H9 (cell line): Measurements from ENCODE around the gene KCTD16. TPM values are rescaled to one million over a fixed set of nuclear protein-coding genes. Genes with fewer than 3 reads are reported as not detected.

Experiments
- DNase-seq: peaks from one replicate; pipeline ENCODE4 v3.0.0-alpha.2; 2017
- H2AFZ ChIP-seq: one replicate; pipeline ENCODE4 v1.6.1; 2013; ENCODE audit warnings: mild to moderate bottlenecking, low read length, control low read depth, moderate library complexity
- H2AK5ac ChIP-seq: 2 replicates; pipeline ENCODE4 v1.6.1; 2013; ENCODE audit warnings: low read length, control low read depth, mixed read lengths; ENCODE audit not compliant: insufficient read length
- H2BK120ac ChIP-seq: one replicate; pipeline ENCODE4 v1.6.1; 2013; ENCODE audit warnings: low read depth, mild to moderate bottlenecking, low read length, control low read depth, inconsistent platforms; ENCODE audit not compliant: poor library complexity, severe bottlenecking
- H2BK12ac ChIP-seq: 2 replicates; pipeline ENCODE4 v1.6.1; 2013; ENCODE audit warnings: low read length, control low read depth, mixed read lengths, low read depth; ENCODE audit not compliant: insufficient read length
- H2BK15ac ChIP-seq: 2 replicates; pipeline ENCODE4 v1.6.1; 2013; ENCODE audit warnings: low read depth, low read length, control low read depth
- H2BK20ac ChIP-seq: one replicate; pipeline ENCODE4 v1.6.1; 2013; ENCODE audit warnings: low read depth, mild to moderate bottlenecking, low read length, control low read depth, inconsistent platforms; ENCODE audit not compliant: poor library complexity, severe bottlenecking
- H2BK5ac ChIP-seq: 2 replicates; pipeline ENCODE4 v1.6.1; 2013; ENCODE audit warnings: low read length, control low read depth, mixed read lengths; ENCODE audit not compliant: insufficient read length
- H3K14ac ChIP-seq: 2 replicates; pipeline ENCODE4 v1.6.1; 2013; ENCODE audit warnings: low read length, control low read depth; ENCODE audit not compliant: insufficient read depth
- H3K18ac ChIP-seq: 2 replicates; pipeline ENCODE4 v1.6.1; 2013; ENCODE audit warnings: low read depth, mild to moderate bottlenecking, mixed read lengths, low read length, control low read depth; ENCODE audit not compliant: insufficient read length
- H3K23ac ChIP-seq: 2 replicates; pipeline ENCODE4 v1.6.1; 2013; ENCODE audit warnings: low read length, control low read depth, mixed read lengths, low read depth; ENCODE audit not compliant: insufficient read length
- H3K23me2 ChIP-seq: 2 replicates; pipeline ENCODE4 v1.6.1; 2013; ENCODE audit warnings: low read depth, mild to moderate bottlenecking, mixed read lengths, low read length, control low read depth; ENCODE audit not compliant: insufficient read length, poor library complexity, severe bottlenecking
- H3K27ac ChIP-seq: 2 replicates; pipeline ENCODE4 v1.5.1; 2013; ENCODE audit warnings: low read length, control low read depth, mixed read lengths, low read depth; ENCODE audit not compliant: insufficient read length
- H3K27me3 ChIP-seq: 2 replicates; pipeline ENCODE4 v1.6.1; 2013; ENCODE audit warnings: low read length, control low read depth, inconsistent platforms; ENCODE audit not compliant: insufficient read depth
- H3K4ac ChIP-seq: 2 replicates; pipeline ENCODE4 v1.6.1; 2013; ENCODE audit warnings: low read depth, mild to moderate bottlenecking, control low read depth, inconsistent platforms, low read length, moderate library complexity
- H3K4me1 ChIP-seq: 2 replicates; pipeline ENCODE4 v1.6.1; 2013; ENCODE audit warnings: low read length, control low read depth, inconsistent platforms; ENCODE audit not compliant: insufficient read depth
- H3K4me2 ChIP-seq: 2 replicates; pipeline ENCODE4 v1.6.1; 2013; ENCODE audit warnings: low read length, control low read depth, mixed read lengths; ENCODE audit not compliant: insufficient read length, insufficient read depth
- H3K56ac ChIP-seq: 2 replicates; pipeline ENCODE4 v1.6.1; 2013; ENCODE audit warnings: low read depth, mild to moderate bottlenecking, mixed read lengths, low read length, control low read depth; ENCODE audit not compliant: insufficient read length
- H3K79me1 ChIP-seq: 2 replicates; pipeline ENCODE4 v1.6.1; 2013; ENCODE audit warnings: low read depth, mild to moderate bottlenecking, moderate library complexity, low read length, control low read depth, inconsistent platforms; ENCODE audit not compliant: insufficient read depth, poor library complexity, severe bottlenecking
- H3K79me2 ChIP-seq: 2 replicates; pipeline ENCODE4 v1.6.1; 2013; ENCODE audit warnings: low read length, control low read depth, inconsistent platforms; ENCODE audit not compliant: insufficient read depth
- H3K9ac ChIP-seq: 2 replicates; pipeline ENCODE4 v1.6.1; 2013; ENCODE audit warnings: low read length, control low read depth, mixed read lengths; ENCODE audit not compliant: insufficient read length; ENCODE audit errors: extremely low read depth
- H3K9me3 ChIP-seq: one replicate; pipeline ENCODE4 v1.6.1; 2013; ENCODE audit warnings: low read depth, low read length, inconsistent platforms; ENCODE audit not compliant: control insufficient read depth
- H3T11ph ChIP-seq: one replicate; pipeline ENCODE4 v1.6.1; 2013; ENCODE audit warnings: mild to moderate bottlenecking, low read length, control low read depth, inconsistent platforms
- H4K20me1 ChIP-seq: one replicate; pipeline ENCODE4 v1.6.1; 2013; ENCODE audit not compliant: control insufficient read depth, insufficient read length, insufficient read depth
- H4K5ac ChIP-seq: 2 replicates; pipeline ENCODE4 v1.6.1; 2013; ENCODE audit warnings: low read depth, mild to moderate bottlenecking, mixed read lengths, low read length, control low read depth; ENCODE audit not compliant: insufficient read length
- H4K8ac ChIP-seq: replicated peaks from 2 replicates; pipeline ENCODE4 v1.6.1; 2013; ENCODE audit warnings: low read length, control low read depth, mixed read lengths, low read depth; ENCODE audit not compliant: insufficient read length
- H4K91ac ChIP-seq: 2 replicates; pipeline ENCODE4 v1.6.1; 2013; ENCODE audit warnings: low read depth, mild to moderate bottlenecking, moderate library complexity, mixed read lengths, low read length, control low read depth; ENCODE audit not compliant: insufficient read length
- H3K27ac Mint-ChIP-seq, 3 experiments: 2 replicates in 2 of 3; 3 replicates in 1 of 3; pipeline ENCODE4 v1.8.0; 2020 to 2021; ENCODE audit warnings: mixed read lengths in 3 of 3, mild to moderate bottlenecking in 1 of 3, moderate library complexity in 1 of 3
- H3K27me3 Mint-ChIP-seq: 2 replicates; pipeline ENCODE4 v1.8.0; 2021; ENCODE audit warnings: low read depth, mild to moderate bottlenecking, moderate library complexity, mixed read lengths
- H3K36me3 Mint-ChIP-seq, 3 experiments: 2 replicates in 2 of 3; 3 replicates in 1 of 3; pipeline ENCODE4 v1.8.0; 2020 to 2021; ENCODE audit warnings: low read depth in 3 of 3, mixed read lengths in 3 of 3; ENCODE audit not compliant: insufficient read depth in 1 of 3
- H3K4me1 Mint-ChIP-seq, 2 experiments: 2 replicates each; pipeline ENCODE4 v1.8.0; 2020; ENCODE audit warnings: mixed read lengths in 2 of 2
- H3K4me3 Mint-ChIP-seq, 2 experiments: 2 replicates in 1 of 2; 3 replicates in 1 of 2; pipeline ENCODE4 v1.8.0; 2020 to 2021; ENCODE audit warnings: mild to moderate bottlenecking in 2 of 2, mixed read lengths in 2 of 2, moderate library complexity in 1 of 2
- H3K9me3 Mint-ChIP-seq, 2 experiments: 2 replicates in 1 of 2; 3 replicates in 1 of 2; pipeline ENCODE4 v1.8.0; 2020; ENCODE audit warnings: mild to moderate bottlenecking in 2 of 2, mixed read lengths in 2 of 2, moderate library complexity in 1 of 2
- CTCF ChIP-seq: fragments of 200-600 bp; sonication (generic); conservative IDR thresholded peaks from 3 replicates; pipeline ENCODE4 v1.8.0; 2021; ENCODE audit warnings: antibody characterized with exemption, mild to moderate bottlenecking
- WGBS: extraction: QIAGEN DNeasy Blood & Tissue Kit; methylation state at CpG from one replicate; pipeline ENCODE4 v1.1.7; 2013; ENCODE audit warnings: missing lambda C conversion rate, low lambda C conversion rate, mixed read lengths; ENCODE audit not compliant: insufficient read length; ENCODE audit errors: extremely low coverage; 5-methylcytosine and 5-hydroxymethylcytosine counted together
- total RNA-seq: library from RNA; stranded (reverse); gene quantifications from 2 replicates; pipeline ENCODE4 v1.2.1, GENCODE V29; 2021

Gene KCTD16
- total RNA-seq, 1 experiment from 2014 or later: 0.09 TPM

DNA sequence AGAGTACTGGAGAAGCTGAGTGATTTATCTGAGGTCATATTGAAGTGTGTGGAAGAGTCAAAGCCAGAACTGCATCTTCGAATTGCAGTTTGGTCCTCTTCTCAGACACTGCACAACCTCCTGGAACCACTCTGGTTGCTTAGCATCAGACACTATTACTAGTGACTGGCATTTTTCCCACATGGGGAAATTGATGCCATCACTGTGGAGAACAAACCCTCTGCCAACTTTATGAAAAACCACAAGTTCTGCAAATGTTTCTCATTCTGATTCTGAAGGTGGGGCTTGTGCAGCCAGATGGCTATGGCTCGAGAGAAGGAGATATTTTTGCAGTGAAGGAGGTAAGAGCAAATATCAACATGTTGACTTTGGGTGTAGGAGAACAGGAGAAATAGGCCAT, 67.2 kb downstream of the KCTD16 start:
- no peak overlapping the region for H2AK5ac ChIP-seq
- H2BK120ac ChIP-seq: no peak overlapping the region
- H2BK15ac ChIP-seq: no peak overlapping the region
- H3T11ph ChIP-seq: no peak overlapping the region
- H4K5ac ChIP-seq: no peak overlapping the region
- H3K9me3 ChIP-seq: no peaks in the 10 kb centered on the region
- DNase-seq: no peak
- H3K79me1 ChIP-seq: no peaks in the 10 kb centered on the region
- no peaks in the 10 kb centered on the region for H4K20me1 ChIP-seq
- no peaks in the 10 kb centered on the region; a peak in 1 of 5 replicates for H3K9me3 Mint-ChIP-seq
- H3K27me3 Mint-ChIP-seq: no peaks in the 10 kb centered on the region
- H3K27ac Mint-ChIP-seq: no peak overlapping the region
- no peak overlapping the region for H4K91ac ChIP-seq
- no peak overlapping the region for H3K56ac ChIP-seq
- no peak overlapping the region for H3K4ac ChIP-seq
- H2BK20ac ChIP-seq: no peak overlapping the region
- peaks cover 17 to 23% of the 10 kb centered on the region in 2 experiments for H3K4me1 Mint-ChIP-seq
- H3K4me1 ChIP-seq: no peaks in the 10 kb centered on the region; the same call in 1 of the 2 replicates
- H3K23me2 ChIP-seq: no peaks in the 10 kb centered on the region
- no peak overlapping the region for H2BK12ac ChIP-seq
- no CpG with 5 or more reads among the region's 2 CpGs for WGBS
- H4K8ac ChIP-seq: no peak overlapping the region
- H2AFZ ChIP-seq: no peak overlapping the region
- no peak overlapping the region for H3K4me2 ChIP-seq
- no peak overlapping the region for H3K27ac ChIP-seq
- no peaks in the 10 kb centered on the region for H3K79me2 ChIP-seq
- no peak overlapping the region for H3K18ac ChIP-seq
- H3K4me3 Mint-ChIP-seq: no peak overlapping the region
- H3K27me3 ChIP-seq: no peaks in the 10 kb centered on the region
- no peak overlapping the region for H3K23ac ChIP-seq
- no peak for TF ChIP-seq CTCF
- H2BK5ac ChIP-seq: no peak overlapping the region
- no peak overlapping the region for H3K14ac ChIP-seq
- no peaks in the 10 kb centered on the region for H3K36me3 Mint-ChIP-seq
- H3K9ac ChIP-seq: no peak overlapping the region
